ENCODE results near the gene TNFAIP3. TPM values are rescaled to one million over a fixed set of nuclear protein-coding genes. Genes with fewer than 3 reads are reported as not detected.

The TNFAIP3 gene
- total and polyA plus RNA-seq, 7 donors: 11.4 to 49.9 (median 18.7) TPM

- H3K27ac ChIP-seq: no peak overlapping the region
- no peak for DNase-seq
- WGBS, 2 donors: 92 to 95% methylated on average over 3 of the region's 3 CpGs
- H3K27me3 ChIP-seq: no peaks in the 10 kb centered on the region
- H3K9me3 ChIP-seq: no peaks in the 10 kb centered on the region
- no peaks in the 10 kb centered on the region for H3K36me3 ChIP-seq
- TF ChIP-seq EP300 (IDR thresholded peaks at IDR 0.05) (no peak), CTCF (IDR thresholded peaks at IDR 0.05) (no peak), POLR2A (IDR thresholded peaks at IDR 0.05) (no peak), POLR2AphosphoS5 (IDR thresholded peaks at IDR 0.05) (no peak)
- no peak overlapping the region for H3K4me3 ChIP-seq
- peaks cover 0 to 5% (median 0%) of the 10 kb centered on the region in 4 donors for H3K4me1 ChIP-seq
- intact Hi-C loops (cut with DNase I): no loop called here
These were observed 29.6 kb downstream of the TNFAIP3 start for GRCh38 chr6:137896647-137897046.

- Histone ChIP-seq H3K36me3 (no peaks in the 10 kb centered on the region), H3K27me3 (no peaks in the 10 kb centered on the region), H3K4me1 (no peaks in the 10 kb centered on the region), H3K27ac (no peak overlapping the region), H3K4me3 (no peak overlapping the region), H3K9me3 (no peaks in the 10 kb centered on the region)
- 79 to 84% methylated on average over 2 of the region's 2 CpGs for WGBS, 2 donors
- no peak for DNase-seq
- TF ChIP-seq POLR2A (IDR thresholded peaks at IDR 0.05) (no peak), CTCF (IDR thresholded peaks at IDR 0.05) (no peak), EP300 (IDR thresholded peaks at IDR 0.05) (no peak), POLR2AphosphoS5 (IDR thresholded peaks at IDR 0.05) (no peak)
- intact Hi-C loops (cut with DNase I): no loop called here
These were observed 33.8 kb downstream of the TNFAIP3 start for GRCh38 chr6:137900815-137901214.

- WGBS, 2 donors: 17 to 67% methylated on average over 1 of the region's 1 CpG
- no peak for DNase-seq
- no peaks in the 10 kb centered on the region for H3K36me3 ChIP-seq
- H3K4me3 ChIP-seq: no peak overlapping the region
- no peaks in the 10 kb centered on the region for H3K4me1 ChIP-seq
- H3K27me3 ChIP-seq: no peaks in the 10 kb centered on the region
- intact Hi-C loops (cut with DNase I): no loop called here
- no peaks in the 10 kb centered on the region for H3K9me3 ChIP-seq
- no peak for TF ChIP-seq CTCF (IDR thresholded peaks at IDR 0.05)
- TF ChIP-seq POLR2A (IDR thresholded peaks at IDR 0.05): no peak
- TF ChIP-seq POLR2AphosphoS5 (IDR thresholded peaks at IDR 0.05): no peak
- no peak for TF ChIP-seq EP300 (IDR thresholded peaks at IDR 0.05)
- H3K27ac ChIP-seq: no peak overlapping the region
These were observed 34.4 kb downstream of the TNFAIP3 start for GRCh38 chr6:137901454-137901853.

- H3K4me3 ChIP-seq: no peak overlapping the region
- H3K9me3 ChIP-seq: no peaks in the 10 kb centered on the region
- no peaks in the 10 kb centered on the region for H3K4me1 ChIP-seq
- H3K27ac ChIP-seq: no peak overlapping the region
- H3K27me3 ChIP-seq: no peaks in the 10 kb centered on the region
- WGBS, 2 donors: 94 to 98% methylated on average over 1 of the region's 1 CpG
- intact Hi-C loops (cut with DNase I): no loop called here
- no peak for TF ChIP-seq POLR2A (IDR thresholded peaks at IDR 0.05)
- TF ChIP-seq CTCF (IDR thresholded peaks at IDR 0.05): no peak
- TF ChIP-seq POLR2AphosphoS5 (IDR thresholded peaks at IDR 0.05): no peak
- no peak for TF ChIP-seq EP300 (IDR thresholded peaks at IDR 0.05)
- DNase-seq: no peak
- H3K36me3 ChIP-seq: no peaks in the 10 kb centered on the region
These were observed 35.6 kb downstream of the TNFAIP3 start for GRCh38 chr6:137902699-137903098.

GRCh38 chr6:137903274-137903932 is 36.3 kb downstream of the TNFAIP3 start:
- no peak overlapping the region for H3K4me3 ChIP-seq
- H3K9me3 ChIP-seq: no peaks in the 10 kb centered on the region
- intact Hi-C loops (cut with DNase I): no loop called here
- no peak overlapping the region for H3K27ac ChIP-seq
- WGBS, 2 donors: 95% methylated on average over 7 of the region's 7 CpGs
- no peaks in the 10 kb centered on the region for H3K27me3 ChIP-seq
- no peaks in the 10 kb centered on the region for H3K36me3 ChIP-seq
- no peaks in the 10 kb centered on the region for H3K4me1 ChIP-seq
- DNase-seq: no peak
- TF ChIP-seq POLR2A (IDR thresholded peaks at IDR 0.05) (no peak), EP300 (IDR thresholded peaks at IDR 0.05) (no peak), CTCF (IDR thresholded peaks at IDR 0.05) (no peak), POLR2AphosphoS5 (IDR thresholded peaks at IDR 0.05) (no peak)
